GM12878 (cell line): ENCODE measurements around the gene RADIL. TPM values are rescaled to one million over a fixed set of nuclear protein-coding genes. Genes with fewer than 3 reads are reported as not detected.

Experiments
- ATAC-seq: fragments of 200-7000 bp; cut with Tn5 transposase; 3 replicates; pipeline ENCODE4 v1.9.1; 2020; ENCODE audit warnings: mild to moderate bottlenecking, moderate library complexity
- BruUV-seq: library from RNA; stranded (reverse); fragments of 400-500 nt; replicated peaks from 2 replicates; lab custom pipeline; 2021; lab: Mats Ljungman, UMichigan
- CTCF ChIA-PET: fragments of 300-600 bp; sonication (Branson Sonifier 250); formaldehyde crosslinking; extraction: SDS; loops from one replicate; lab custom pipeline; 2021; ENCODE audit warnings: inconsistent platforms; lab: Yijun Ruan, JAX
- POLR2A ChIA-PET: fragments of 350-600 bp; formaldehyde crosslinking; extraction: SDS; loops from one replicate; lab custom pipeline; 2021; ENCODE audit warnings: inconsistent platforms; lab: Charles Lee
- RAD21 ChIA-PET: fragments of 300-600 bp; sonication (Branson Sonifier 250); formaldehyde crosslinking; loops from one replicate; lab custom pipeline; 2023; ENCODE audit warnings: antibody characterized with exemption; ENCODE audit not compliant: unreplicated experiment; lab: Charles Lee
- SMC1A ChIA-PET: fragments of 300-600 bp; sonication (Branson Sonifier 250); formaldehyde crosslinking; loops from one replicate; lab custom pipeline; 2023; ENCODE audit not compliant: unreplicated experiment, uncharacterized antibody; lab: Charles Lee
- DNase-seq: peaks from one replicate; pipeline ENCODE4 v3.0.0-alpha.2; 2011; ENCODE audit warnings: low read depth, low spot score
- FAIRE-seq: peaks from 3 replicates; lab custom pipeline; 2011; peaks lifted over from hg19 to GRCh38; lab: Jason Lieb, UNC
- H2AFZ ChIP-seq: 2 replicates; pipeline ENCODE4 v1.6.0; 2011; ENCODE audit warnings: low read depth, low read length, control low read depth; ENCODE audit not compliant: control insufficient read depth
- H3K27ac ChIP-seq: 2 replicates; pipeline ENCODE4 v1.5.1; 2011; ENCODE audit warnings: control low read depth; ENCODE audit not compliant: control insufficient read depth, insufficient read depth
- H3K27me3 ChIP-seq, 2 experiments: replicated peaks in 1 of 2; 2 replicates each; pipeline versions ENCODE4 v1.6.0 to v1.6.1; 2011; ENCODE audit warnings: low read length in 1 of 2; ENCODE audit not compliant: control insufficient read depth in 2 of 2, insufficient read depth in 2 of 2
- H3K36me3 ChIP-seq, 2 experiments: 2 replicates each; pipeline ENCODE4 v1.5.1; 2011; ENCODE audit warnings: low read length in 1 of 2; ENCODE audit not compliant: control insufficient read depth in 2 of 2, insufficient read depth in 2 of 2
- H3K4me1 ChIP-seq: 2 replicates; pipeline ENCODE4 v1.6.1; 2011; ENCODE audit warnings: mild to moderate bottlenecking, low read length, moderate library complexity, mixed read lengths; ENCODE audit not compliant: control insufficient read depth, insufficient read depth
- H3K4me2 ChIP-seq: 2 replicates; pipeline ENCODE4 v1.6.0; 2011; ENCODE audit warnings: control low read depth; ENCODE audit not compliant: control insufficient read depth, insufficient read depth
- H3K4me3 ChIP-seq: fragments of 200-600 bp; sonication (generic); 2 replicates; pipeline ENCODE4 v1.5.1; 2016
- H3K79me2 ChIP-seq: 2 replicates; pipeline ENCODE4 v1.6.0; 2011; ENCODE audit warnings: low read length; ENCODE audit not compliant: control insufficient read depth, insufficient read depth
- H3K9ac ChIP-seq: 2 replicates; pipeline ENCODE4 v1.8.0; 2011; ENCODE audit warnings: low read length, control low read depth, mixed read lengths; ENCODE audit not compliant: control insufficient read depth, insufficient read depth
- H3K9me3 ChIP-seq: replicated peaks from 3 replicates; pipeline ENCODE4 v1.5.1; 2011; ENCODE audit warnings: mild to moderate bottlenecking, low read length; ENCODE audit not compliant: control insufficient read depth, insufficient read depth
- H4K20me1 ChIP-seq: 2 replicates; pipeline ENCODE4 v1.6.0; 2011; ENCODE audit not compliant: control insufficient read depth, insufficient read depth
- BRCA1 ChIP-seq: IDR thresholded peaks from 2 replicates; pipeline ENCODE4 v1.6.1; 2011; ENCODE audit warnings: low read depth, low read length, improper control_type of control experiment
- CBX5 ChIP-seq: sonication (generic); IDR thresholded peaks from 2 replicates; pipeline ENCODE4 v1.6.1; 2016; ENCODE audit warnings: low read depth, moderate library complexity, mild to moderate bottlenecking, inconsistent platforms
- FOXK2 ChIP-seq: fragments of 450-650 bp; IDR thresholded peaks from 2 replicates; pipeline ENCODE4 v1.6.1; 2017; ENCODE audit warnings: mild to moderate bottlenecking, moderate library complexity
- JUNB ChIP-seq: IDR thresholded peaks from 2 replicates; pipeline ENCODE4 v1.6.1; 2016; ENCODE audit warnings: antibody characterized with exemption, mild to moderate bottlenecking
- KDM1A ChIP-seq: fragments of 200-600 bp; sonication (generic); IDR thresholded peaks from 2 replicates; pipeline ENCODE4 v1.6.1; 2016; ENCODE audit warnings: borderline replicate concordance
- MEF2B ChIP-seq: fragments of 450-650 bp; IDR thresholded peaks from 2 replicates; pipeline ENCODE4 v1.6.1; 2018; ENCODE audit warnings: mild to moderate bottlenecking, moderate library complexity; ENCODE audit not compliant: partially characterized antibody, poor library complexity, severe bottlenecking
- SMC3 ChIP-seq: IDR thresholded peaks from 2 replicates; pipeline ENCODE4 v1.6.1; 2011; ENCODE audit warnings: low read length, improper control_type of control experiment, borderline replicate concordance
- STAT3 ChIP-seq: IDR thresholded peaks from 2 replicates; pipeline ENCODE4 v1.6.1; 2011; ENCODE audit warnings: low read depth, low read length, improper control_type of control experiment
- TARDBP ChIP-seq: IDR thresholded peaks from 2 replicates; pipeline ENCODE4 v1.6.1; 2016; ENCODE audit warnings: borderline replicate concordance
- YBX1 ChIP-seq: fragments of 450-650 bp; IDR thresholded peaks from 2 replicates; pipeline ENCODE4 v1.6.1; 2016; ENCODE audit warnings: antibody characterized with exemption
- ZNF384 ChIP-seq: IDR thresholded peaks from 2 replicates; pipeline ENCODE4 v1.6.1; 2012; ENCODE audit warnings: low read depth, mild to moderate bottlenecking, low read length, improper control_type of control experiment, borderline replicate concordance
- WGBS: methylation state at CpG from one replicate; pipeline ENCODE4 v1.1.6; 2016; ENCODE audit warnings: low lambda C conversion rate; ENCODE audit not compliant: insufficient replicate concordance, insufficient coverage; ENCODE audit errors: missing lambda C conversion rate; 5-methylcytosine and 5-hydroxymethylcytosine counted together
- in situ Hi-C: fragments of 300-500 bp; cut with MboI; formaldehyde crosslinking; loops from 9 replicates; pipeline ENCODE4 v1.14.3; 2018; ENCODE audit warnings: mixed read lengths
- intact Hi-C: fragments of 100-400 bp; cut with micrococcal nuclease; formaldehyde crosslinking; loops from one replicate; pipeline ENCODE4 v1.14.2; 2022; ENCODE audit not compliant: unreplicated experiment
- polyA plus RNA-seq, 11 experiments: library from polyadenylated mRNA; depleted of rRNA in 4 of 11; unstranded in 6 of 11; stranded (reverse) in 5 of 11; fragments of >200 nt; fragmentation: Nextera tagmentation in 4 of 11; fragmentation: Illumina TruSeq in 1 of 11; extraction: Ambion mirVana in 4 of 11; extraction: Trizol in 1 of 11; gene quantifications; 1 replicate in 1 of 11; 2 replicates in 10 of 11; pipeline versions ENCODE4 v1.2.1 to v1.2.3, GENCODE V29; 2011 to 2016; ENCODE audit warnings: inconsistent platforms in 2 of 11, missing spikeins in 2 of 11, low read depth in 1 of 11
- total RNA-seq, 4 experiments: library from RNA; depleted of rRNA in 3 of 4; stranded (reverse); fragments of >200 nt in 3 of 4; fragmentation: Illumina TruSeq in 1 of 4; extraction: Trizol in 1 of 4; gene quantifications; 2 replicates each; pipeline versions ENCODE4 v1.2.1 to v1.2.3, GENCODE V29; 2013 to 2021
- TF ChIP-seq, protein P1 (sequence below): fragments of 450-650 bp; IDR thresholded peaks from 2 replicates; pipeline ENCODE4 v1.6.1; 2018; ENCODE audit warnings: borderline replicate concordance, mild to moderate bottlenecking; ENCODE audit not compliant: partially characterized antibody

RADIL gene
- total and polyA plus RNA-seq, 10 of the 15 experiments (the other 5 are each of a cell fraction or from before 2014, with no cell fraction given), result 0.05 to 0.06 TPM; not detected in 8

GRCh38 chr7:4834601-4835397, 48.7 kb downstream of the RADIL start:
- RAD21 ChIA-PET, result no interaction called here
- H3K9ac ChIP-seq, result no peak overlapping the region
- in situ Hi-C loops (loop anchor here (5.0 kb wide), 1 partner anchor 253 kb away; no protein-coding TSS in a partner anchor), intact Hi-C loops (no loop called here)
- BruUV-seq, result no TSS peak
- no peak overlapping the region for H3K27ac ChIP-seq
- no peaks in the 10 kb centered on the region for H3K36me3 ChIP-seq
- FAIRE-seq (no peak), ATAC-seq (no peak), DNase-seq (no peak)
- no peaks in the 10 kb centered on the region for H3K79me2 ChIP-seq
- no peak overlapping the region for H2AFZ ChIP-seq
- no peaks in the 10 kb centered on the region; a peak in 1 of 4 replicates for H3K27me3 ChIP-seq
- H4K20me1 ChIP-seq, result no peaks in the 10 kb centered on the region
- CTCF ChIA-PET, result no interaction called here
- no peak overlapping the region for H3K4me3 ChIP-seq
- H3K4me2 ChIP-seq, result no peak overlapping the region
- POLR2A ChIA-PET, result no interaction called here
- SMC1A ChIA-PET, result no interaction called here
- TF ChIP-seq TARDBP, result no peak
- TF ChIP-seq, protein P1, sequence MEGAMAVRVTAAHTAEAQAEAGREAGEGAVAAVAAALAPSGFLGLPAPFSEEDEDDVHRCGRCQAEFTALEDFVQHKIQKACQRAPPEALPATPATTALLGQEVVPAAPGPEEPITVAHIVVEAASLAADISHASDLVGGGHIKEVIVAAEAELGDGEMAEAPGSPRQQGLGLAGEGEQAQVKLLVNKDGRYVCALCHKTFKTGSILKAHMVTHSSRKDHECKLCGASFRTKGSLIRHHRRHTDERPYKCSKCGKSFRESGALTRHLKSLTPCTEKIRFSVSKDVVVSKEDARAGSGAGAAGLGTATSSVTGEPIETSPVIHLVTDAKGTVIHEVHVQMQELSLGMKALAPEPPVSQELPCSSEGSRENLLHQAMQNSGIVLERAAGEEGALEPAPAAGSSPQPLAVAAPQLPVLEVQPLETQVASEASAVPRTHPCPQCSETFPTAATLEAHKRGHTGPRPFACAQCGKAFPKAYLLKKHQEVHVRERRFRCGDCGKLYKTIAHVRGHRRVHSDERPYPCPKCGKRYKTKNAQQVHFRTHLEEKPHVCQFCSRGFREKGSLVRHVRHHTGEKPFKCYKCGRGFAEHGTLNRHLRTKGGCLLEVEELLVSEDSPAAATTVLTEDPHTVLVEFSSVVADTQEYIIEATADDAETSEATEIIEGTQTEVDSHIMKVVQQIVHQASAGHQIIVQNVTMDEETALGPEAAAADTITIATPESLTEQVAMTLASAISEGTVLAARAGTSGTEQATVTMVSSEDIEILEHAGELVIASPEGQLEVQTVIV, result no peak
- TF ChIP-seq MEF2B, result no peak
- no peak for TF ChIP-seq YBX1
- TF ChIP-seq BRCA1, result no peak
- TF ChIP-seq ZNF384, result no peak
- TF ChIP-seq FOXK2, result no peak
- TF ChIP-seq SMC3, result no peak
- TF ChIP-seq CBX5, result no peak
- no peak for TF ChIP-seq KDM1A
- TF ChIP-seq JUNB, result no peak
- no peak for TF ChIP-seq STAT3
- H3K9me3 ChIP-seq, result no peaks in the 10 kb centered on the region
- 75% methylated on average over 55 of the region's 60 CpGs for WGBS
- no peaks in the 10 kb centered on the region for H3K4me1 ChIP-seq
